Panc1 (cell line): ENCODE data around the gene FAM98B.

Experiments
- CTCF ChIP-seq: fragments of 450-650 bp; IDR thresholded peaks from 2 replicates; pipeline ENCODE4 v1.5.1; 2017; ENCODE audit warnings: mild to moderate bottlenecking
- SIN3A ChIP-seq: IDR thresholded peaks from 2 replicates; pipeline ENCODE4 v1.6.1; 2012; ENCODE audit warnings: low read depth, mild to moderate bottlenecking, low read length, moderate library complexity, borderline replicate concordance; ENCODE audit not compliant: insufficient read depth
- TF ChIP-seq, protein P1 (sequence below), 2 experiments: IDR thresholded peaks; 2 replicates each; pipeline ENCODE4 v1.6.1; 2011 to 2012; ENCODE audit warnings: low read depth in 2 of 2, control low read depth in 1 of 2, low read length in 1 of 2, mild to moderate bottlenecking in 1 of 2, moderate library complexity in 1 of 2; ENCODE audit not compliant: insufficient read depth in 1 of 2

DNA sequence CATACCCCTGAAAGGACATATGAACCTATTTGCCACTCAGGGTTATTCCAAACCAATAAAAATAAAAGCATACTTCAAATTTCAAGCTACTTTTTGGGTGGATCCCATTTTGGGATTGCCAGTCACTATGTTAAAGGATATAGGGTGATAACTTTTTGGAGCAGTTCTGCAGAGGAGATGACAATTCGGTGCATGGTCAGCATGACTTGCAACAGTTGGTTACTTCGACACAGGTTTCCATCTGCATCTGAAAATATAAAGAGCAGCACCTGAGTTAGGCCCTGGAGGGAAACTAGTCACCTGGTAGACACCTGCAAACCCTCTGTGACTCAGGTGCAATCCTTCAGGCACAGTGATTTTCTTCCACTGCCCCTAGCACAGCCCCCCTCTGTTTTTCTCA is 72.2 kb downstream of the FAM98B start:
- TF ChIP-seq CTCF (no peak), SIN3A (no peak)
- TF ChIP-seq, protein P1, sequence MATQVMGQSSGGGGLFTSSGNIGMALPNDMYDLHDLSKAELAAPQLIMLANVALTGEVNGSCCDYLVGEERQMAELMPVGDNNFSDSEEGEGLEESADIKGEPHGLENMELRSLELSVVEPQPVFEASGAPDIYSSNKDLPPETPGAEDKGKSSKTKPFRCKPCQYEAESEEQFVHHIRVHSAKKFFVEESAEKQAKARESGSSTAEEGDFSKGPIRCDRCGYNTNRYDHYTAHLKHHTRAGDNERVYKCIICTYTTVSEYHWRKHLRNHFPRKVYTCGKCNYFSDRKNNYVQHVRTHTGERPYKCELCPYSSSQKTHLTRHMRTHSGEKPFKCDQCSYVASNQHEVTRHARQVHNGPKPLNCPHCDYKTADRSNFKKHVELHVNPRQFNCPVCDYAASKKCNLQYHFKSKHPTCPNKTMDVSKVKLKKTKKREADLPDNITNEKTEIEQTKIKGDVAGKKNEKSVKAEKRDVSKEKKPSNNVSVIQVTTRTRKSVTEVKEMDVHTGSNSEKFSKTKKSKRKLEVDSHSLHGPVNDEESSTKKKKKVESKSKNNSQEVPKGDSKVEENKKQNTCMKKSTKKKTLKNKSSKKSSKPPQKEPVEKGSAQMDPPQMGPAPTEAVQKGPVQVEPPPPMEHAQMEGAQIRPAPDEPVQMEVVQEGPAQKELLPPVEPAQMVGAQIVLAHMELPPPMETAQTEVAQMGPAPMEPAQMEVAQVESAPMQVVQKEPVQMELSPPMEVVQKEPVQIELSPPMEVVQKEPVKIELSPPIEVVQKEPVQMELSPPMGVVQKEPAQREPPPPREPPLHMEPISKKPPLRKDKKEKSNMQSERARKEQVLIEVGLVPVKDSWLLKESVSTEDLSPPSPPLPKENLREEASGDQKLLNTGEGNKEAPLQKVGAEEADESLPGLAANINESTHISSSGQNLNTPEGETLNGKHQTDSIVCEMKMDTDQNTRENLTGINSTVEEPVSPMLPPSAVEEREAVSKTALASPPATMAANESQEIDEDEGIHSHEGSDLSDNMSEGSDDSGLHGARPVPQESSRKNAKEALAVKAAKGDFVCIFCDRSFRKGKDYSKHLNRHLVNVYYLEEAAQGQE (IDR thresholded peaks at IDR 0.05; ENCODE audit: insufficient read depth in 1 of 2, low read depth in 2 of 2, low read length in 1 of 2) = no peak
